Suppressor macrophage treated with lipopolysaccharide for 4 hours (primary cell): ENCODE results near the gene FGFR3.

ENCODE experiments used
- DNase-seq: peaks from one replicate; pipeline ENCODE4 v3.0.0-alpha.2; 2020

Gene FGFR3

GRCh38 chr4:1770791-1771231, 22.3 kb upstream of the FGFR3 start:
- no peak for DNase-seq

GRCh38 chr4:1771555-1772305, 21.4 kb upstream of the FGFR3 start:
- DNase-seq: no peak

GRCh38 chr4:1772853-1773538, 20.1 kb upstream of the FGFR3 start:
- DNase-seq: no peak

GRCh38 chr4:1773754-1774153, 19.3 kb upstream of the FGFR3 start:
- DNase-seq: no peak

- DNase-seq: no peak
These were observed 17.2 kb upstream of the FGFR3 start for GRCh38 chr4:1775731-1776500.

GRCh38 chr4:1776521-1777161, 16.5 kb upstream of the FGFR3 start:
- no peak for DNase-seq

- no peak for DNase-seq
These were observed 15.1 kb upstream of the FGFR3 start for GRCh38 chr4:1777822-1778641.

GRCh38 chr4:1778642-1779392, 14.3 kb upstream of the FGFR3 start:
- DNase-seq: no peak

GRCh38 chr4:1779588-1780382, 13.3 kb upstream of the FGFR3 start:
- DNase-seq: no peak

- no peak for DNase-seq
These were observed 12.7 kb upstream of the FGFR3 start for GRCh38 chr4:1780435-1780834.

- no peak for DNase-seq
These were observed 10.1 kb upstream of the FGFR3 start for GRCh38 chr4:1783015-1783414.

GRCh38 chr4:1783970-1784369, 9.1 kb upstream of the FGFR3 start:
- DNase-seq: no peak

GRCh38 chr4:1784395-1784788, 8.7 kb upstream of the FGFR3 start:
- DNase-seq: no peak

- no peak for DNase-seq
These were observed 8.1 kb upstream of the FGFR3 start for GRCh38 chr4:1784789-1785591.

- no peak for DNase-seq
These were observed 7.5 kb upstream of the FGFR3 start for GRCh38 chr4:1785592-1785991.

GRCh38 chr4:1786544-1787362, 6.3 kb upstream of the FGFR3 start:
- no peak for DNase-seq

GRCh38 chr4:1787411-1788077, 5.5 kb upstream of the FGFR3 start:
- DNase-seq: no peak

- DNase-seq: no peak
These were observed 4.7 kb upstream of the FGFR3 start for GRCh38 chr4:1788254-1788973.
